ENCODE data around the gene PLEKHA3. TPM values are rescaled to one million over a fixed set of nuclear protein-coding genes. Genes with fewer than 3 reads are reported as not detected.
"Not testable (repeated sequence)": the region's sequence is repeated elsewhere in the genome, so short reads cannot be mapped to it uniquely, and the experiment has no call there.

PLEKHA3 gene
- total and polyA plus RNA-seq, 2 experiments from 2014 or later = 8.8 to 15.2 TPM

- no peaks in the 10 kb centered on the region for H3K27me3 ChIP-seq (ENCODE audit: insufficient read depth)
- no peak overlapping the region for H2AFZ ChIP-seq
- no peaks in the 10 kb centered on the region for H4K20me1 ChIP-seq (replicated peaks; ENCODE audit: insufficient read depth)
- H3K4me2 ChIP-seq = no peak overlapping the region
- no peaks in the 10 kb centered on the region for H3F3A ChIP-seq (replicated peaks; ENCODE audit: low read depth)
- H3K4me3 ChIP-seq = no peak overlapping the region
- no peaks in the 10 kb centered on the region for H3K9me3 Mint-ChIP-seq
- no peaks in the 10 kb centered on the region for H3K27me3 Mint-ChIP-seq (ENCODE audit: insufficient read depth, low read depth, poor library complexity)
- no peaks in the 10 kb centered on the region for H3K4me1 ChIP-seq (ENCODE audit: insufficient read depth)
- no peak overlapping the region for H3K27ac Mint-ChIP-seq
- DNase-seq (ENCODE audit: low spot score) = no peak
- TF ChIP-seq EZH2 (IDR thresholded peaks at IDR 0.05; ENCODE audit: low read depth, unreplicated experiment) (no peak), CREB1 (CRISPR knock-in tag; IDR thresholded peaks at IDR 0.05; ENCODE audit: low read depth) (no peak), JUNB (IDR thresholded peaks at IDR 0.05; ENCODE audit: unreplicated experiment) (no peak), POLR2AphosphoS5 (IDR thresholded peaks at IDR 0.05; ENCODE audit: low read depth) (no peak), ZNF462 (CRISPR knock-in tag; IDR thresholded peaks at IDR 0.05) (no peak), ZNF331 (CRISPR knock-in tag; IDR thresholded peaks at IDR 0.05; ENCODE audit: low read depth) (no peak), EZH2phosphoT487 (IDR thresholded peaks at IDR 0.05; ENCODE audit: unreplicated experiment) (no peak)
- TF ChIP-seq, protein P1, sequence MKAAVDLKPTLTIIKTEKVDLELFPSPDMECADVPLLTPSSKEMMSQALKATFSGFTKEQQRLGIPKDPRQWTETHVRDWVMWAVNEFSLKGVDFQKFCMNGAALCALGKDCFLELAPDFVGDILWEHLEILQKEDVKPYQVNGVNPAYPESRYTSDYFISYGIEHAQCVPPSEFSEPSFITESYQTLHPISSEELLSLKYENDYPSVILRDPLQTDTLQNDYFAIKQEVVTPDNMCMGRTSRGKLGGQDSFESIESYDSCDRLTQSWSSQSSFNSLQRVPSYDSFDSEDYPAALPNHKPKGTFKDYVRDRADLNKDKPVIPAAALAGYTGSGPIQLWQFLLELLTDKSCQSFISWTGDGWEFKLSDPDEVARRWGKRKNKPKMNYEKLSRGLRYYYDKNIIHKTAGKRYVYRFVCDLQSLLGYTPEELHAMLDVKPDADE (IDR thresholded peaks at IDR 0.05) = no peak
- TF ChIP-seq, protein P2, sequence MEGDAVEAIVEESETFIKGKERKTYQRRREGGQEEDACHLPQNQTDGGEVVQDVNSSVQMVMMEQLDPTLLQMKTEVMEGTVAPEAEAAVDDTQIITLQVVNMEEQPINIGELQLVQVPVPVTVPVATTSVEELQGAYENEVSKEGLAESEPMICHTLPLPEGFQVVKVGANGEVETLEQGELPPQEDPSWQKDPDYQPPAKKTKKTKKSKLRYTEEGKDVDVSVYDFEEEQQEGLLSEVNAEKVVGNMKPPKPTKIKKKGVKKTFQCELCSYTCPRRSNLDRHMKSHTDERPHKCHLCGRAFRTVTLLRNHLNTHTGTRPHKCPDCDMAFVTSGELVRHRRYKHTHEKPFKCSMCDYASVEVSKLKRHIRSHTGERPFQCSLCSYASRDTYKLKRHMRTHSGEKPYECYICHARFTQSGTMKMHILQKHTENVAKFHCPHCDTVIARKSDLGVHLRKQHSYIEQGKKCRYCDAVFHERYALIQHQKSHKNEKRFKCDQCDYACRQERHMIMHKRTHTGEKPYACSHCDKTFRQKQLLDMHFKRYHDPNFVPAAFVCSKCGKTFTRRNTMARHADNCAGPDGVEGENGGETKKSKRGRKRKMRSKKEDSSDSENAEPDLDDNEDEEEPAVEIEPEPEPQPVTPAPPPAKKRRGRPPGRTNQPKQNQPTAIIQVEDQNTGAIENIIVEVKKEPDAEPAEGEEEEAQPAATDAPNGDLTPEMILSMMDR (conservative IDR thresholded peaks at IDR 0.05; ENCODE audit: low read depth in 2 of 2) = no peak
- no peaks in the 10 kb centered on the region for H3K79me2 ChIP-seq (replicated peaks; ENCODE audit: insufficient read depth)
- H3K27ac ChIP-seq (ENCODE audit: low read depth) = no peak overlapping the region
- H3K4me3 Mint-ChIP-seq = no peak overlapping the region
- no peak for ATAC-seq
- no peaks in the 10 kb centered on the region for H3K9me2 ChIP-seq (ENCODE audit: insufficient read depth)
- peaks cover 2% of the 10 kb centered on the region; the same call in 1 of the 3 replicates for H3K4me1 Mint-ChIP-seq
- H3K36me3 Mint-ChIP-seq (ENCODE audit: low read depth) = no peaks in the 10 kb centered on the region
- no peaks in the 10 kb centered on the region for H3K36me3 ChIP-seq (ENCODE audit: insufficient read depth)
These were observed 10.9 kb upstream of the PLEKHA3 start for GRCh38 chr2:178469219-178469849.

DNA sequence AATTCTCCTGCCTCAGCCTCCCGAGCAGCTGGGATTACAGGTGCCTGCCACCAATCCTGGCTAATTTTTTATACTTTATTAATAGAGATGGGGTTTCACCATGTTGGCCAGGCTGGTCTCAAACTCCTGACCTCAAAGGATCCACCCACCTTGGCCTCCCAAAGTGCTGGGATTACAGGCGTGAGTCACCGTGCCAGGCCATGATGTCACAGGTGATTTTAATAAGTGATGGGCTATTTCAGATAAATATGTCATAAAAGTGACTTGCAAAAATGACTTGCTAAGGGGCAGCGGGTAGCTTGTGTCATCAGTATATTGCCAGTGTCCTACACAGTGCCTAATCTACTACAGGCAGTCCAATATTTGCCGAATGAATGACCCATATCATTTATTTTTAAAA is 8.9 kb upstream of the PLEKHA3 start:
- H3K4me3 Mint-ChIP-seq; H3K4me3 ChIP-seq; H3K9me2 ChIP-seq (ENCODE audit: insufficient read depth); H2AFZ ChIP-seq; H3K27me3 ChIP-seq (ENCODE audit: insufficient read depth); ATAC-seq; DNase-seq (ENCODE audit: low spot score); H3K4me2 ChIP-seq; H3K27me3 Mint-ChIP-seq (ENCODE audit: insufficient read depth, low read depth, poor library complexity); H3K9me3 Mint-ChIP-seq; H3K36me3 ChIP-seq (ENCODE audit: insufficient read depth); H3K27ac ChIP-seq (ENCODE audit: low read depth); H4K20me1 ChIP-seq (replicated peaks; ENCODE audit: insufficient read depth); H3K4me1 ChIP-seq (ENCODE audit: insufficient read depth); H3K27ac Mint-ChIP-seq; H3K36me3 Mint-ChIP-seq (ENCODE audit: low read depth); H3K4me1 Mint-ChIP-seq; H3F3A ChIP-seq (replicated peaks; ENCODE audit: low read depth); H3K79me2 ChIP-seq (replicated peaks; ENCODE audit: insufficient read depth): not testable (repeated sequence)

All from GM23338 (cell line).